ENCODE results near the gene CCDC152.

DNA sequence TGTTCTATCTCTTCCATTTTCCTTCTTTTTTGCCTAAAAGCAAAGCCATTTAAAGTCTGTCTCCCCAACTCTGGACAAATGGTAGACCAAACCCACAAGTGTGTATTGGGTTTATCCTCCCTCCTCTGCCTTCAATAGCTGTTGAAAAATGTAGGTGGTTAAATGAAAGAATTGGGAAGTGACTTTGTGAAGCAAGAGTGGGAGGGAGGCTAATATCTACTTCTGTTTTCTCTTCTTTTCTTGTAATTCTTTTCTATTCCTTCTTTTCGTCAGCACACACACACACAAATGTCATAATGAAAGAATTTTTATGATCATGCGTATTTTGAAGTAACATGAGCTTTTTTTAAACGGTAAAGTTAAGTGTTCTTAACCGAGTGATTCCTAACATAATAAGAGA lies 3.8 kb downstream of the CCDC152 start:
- TF ChIP-seq, protein P1, sequence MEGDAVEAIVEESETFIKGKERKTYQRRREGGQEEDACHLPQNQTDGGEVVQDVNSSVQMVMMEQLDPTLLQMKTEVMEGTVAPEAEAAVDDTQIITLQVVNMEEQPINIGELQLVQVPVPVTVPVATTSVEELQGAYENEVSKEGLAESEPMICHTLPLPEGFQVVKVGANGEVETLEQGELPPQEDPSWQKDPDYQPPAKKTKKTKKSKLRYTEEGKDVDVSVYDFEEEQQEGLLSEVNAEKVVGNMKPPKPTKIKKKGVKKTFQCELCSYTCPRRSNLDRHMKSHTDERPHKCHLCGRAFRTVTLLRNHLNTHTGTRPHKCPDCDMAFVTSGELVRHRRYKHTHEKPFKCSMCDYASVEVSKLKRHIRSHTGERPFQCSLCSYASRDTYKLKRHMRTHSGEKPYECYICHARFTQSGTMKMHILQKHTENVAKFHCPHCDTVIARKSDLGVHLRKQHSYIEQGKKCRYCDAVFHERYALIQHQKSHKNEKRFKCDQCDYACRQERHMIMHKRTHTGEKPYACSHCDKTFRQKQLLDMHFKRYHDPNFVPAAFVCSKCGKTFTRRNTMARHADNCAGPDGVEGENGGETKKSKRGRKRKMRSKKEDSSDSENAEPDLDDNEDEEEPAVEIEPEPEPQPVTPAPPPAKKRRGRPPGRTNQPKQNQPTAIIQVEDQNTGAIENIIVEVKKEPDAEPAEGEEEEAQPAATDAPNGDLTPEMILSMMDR (CRISPR knock-in tag; IDR thresholded peaks at IDR 0.05), result no peak
- TF ChIP-seq JUND (CRISPR knock-in tag; IDR thresholded peaks at IDR 0.05) (no peak), ETV5 (CRISPR knock-in tag; IDR thresholded peaks at IDR 0.05; ENCODE audit: borderline replicate concordance) (no peak), FOXJ3 (CRISPR knock-in tag; IDR thresholded peaks at IDR 0.05; ENCODE audit: borderline replicate concordance) (no peak), RFX1 (IDR thresholded peaks at IDR 0.05) (no peak), JUNB (CRISPR knock-in tag; IDR thresholded peaks at IDR 0.05; ENCODE audit: borderline replicate concordance) (no peak)
- TF ChIP-seq, protein P2, sequence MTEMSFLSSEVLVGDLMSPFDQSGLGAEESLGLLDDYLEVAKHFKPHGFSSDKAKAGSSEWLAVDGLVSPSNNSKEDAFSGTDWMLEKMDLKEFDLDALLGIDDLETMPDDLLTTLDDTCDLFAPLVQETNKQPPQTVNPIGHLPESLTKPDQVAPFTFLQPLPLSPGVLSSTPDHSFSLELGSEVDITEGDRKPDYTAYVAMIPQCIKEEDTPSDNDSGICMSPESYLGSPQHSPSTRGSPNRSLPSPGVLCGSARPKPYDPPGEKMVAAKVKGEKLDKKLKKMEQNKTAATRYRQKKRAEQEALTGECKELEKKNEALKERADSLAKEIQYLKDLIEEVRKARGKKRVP (CRISPR knock-in tag; IDR thresholded peaks at IDR 0.05), result no peak

Data from HepG2 (cell line).